ENCODE data around the gene KIAA1549. TPM values are rescaled to one million over a fixed set of nuclear protein-coding genes. Genes with fewer than 3 reads are reported as not detected.

The KIAA1549 gene
- total and polyA plus RNA-seq, 2 donors (not counting 1 experiment from before 2014, with no cell fraction given), result under 0.01 to 0.52 TPM

GRCh38 chr7:138854115-138854645 lies 127.0 kb downstream of the KIAA1549 start:
- Histone ChIP-seq H2AFZ (ENCODE audit: insufficient read depth, low read depth, low read length, poor library complexity, severe bottlenecking) (no peak overlapping the region), H4K20me1 (ENCODE audit: control insufficient read depth, insufficient read depth, low read length, poor library complexity, severe bottlenecking) (no peaks in the 10 kb centered on the region), H3K27ac (ENCODE audit: low read length in 2 of 2) (no peak overlapping the region), H3K9ac (ENCODE audit: low read length) (no peak overlapping the region), H3K36me3 (replicated peaks in 1 of 2; ENCODE audit: control extremely low read depth in 1 of 2, control insufficient read depth in 1 of 2, extremely low read depth in 1 of 2, insufficient read depth in 2 of 2, low read length in 1 of 2) (no peaks in the 10 kb centered on the region), H3K27me3 (replicated peaks in 1 of 4; ENCODE audit: control extremely low read depth in 1 of 4, control insufficient read depth in 3 of 4, insufficient read depth in 4 of 4, low read length in 3 of 4) (no peaks in the 10 kb centered on the region), H3K79me2 (ENCODE audit: control insufficient read depth, insufficient read depth, low read length) (no peaks in the 10 kb centered on the region), H3K4me3 (ENCODE audit: control extremely low read depth in 1 of 5, extremely low read depth in 1 of 5, insufficient read depth in 1 of 5, low read depth in 2 of 5, low read length in 4 of 5) (no peak overlapping the region), H3K4me2 (replicated peaks; ENCODE audit: low read depth, low read length, poor library complexity, severe bottlenecking) (no peak overlapping the region), H3K9me3 (ENCODE audit: control extremely low read depth in 1 of 3, control insufficient read depth in 2 of 3, insufficient read depth in 1 of 3, low read length in 2 of 3) (peaks cover 0 to 8% (median 3%) of the 10 kb centered on the region in 3 donors), H3K4me1 (ENCODE audit: control insufficient read depth in 2 of 2, insufficient read depth in 2 of 2, low read length in 2 of 2) (no peaks in the 10 kb centered on the region)
- POLR2A ChIA-PET, result no interaction called here
- 82% methylated on average over 2 of the region's 5 CpGs for WGBS (ENCODE audit: insufficient coverage)
- Mint-ChIP-seq H3K27ac (no peak overlapping the region), H3K4me1 (no peaks in the 10 kb centered on the region), H3K27me3 (no peaks in the 10 kb centered on the region), H3K9me3 (ENCODE audit: insufficient read depth) (peaks cover 10% of the 10 kb centered on the region), H3K4me3 (no peak overlapping the region)
- intact Hi-C loops (cut with micrococcal nuclease), result no loop called here
- DNase-seq (no peak), ATAC-seq (ENCODE audit: low read depth) (no peak)
- CTCF ChIA-PET, result no interaction called here
- no peak for TF ChIP-seq CTCF (IDR thresholded peaks at IDR 0.05)
- TF ChIP-seq EZH2 (IDR thresholded peaks at IDR 0.05; ENCODE audit: borderline replicate concordance, insufficient read depth, low read depth, low read length, poor library complexity, severe bottlenecking), result no peak

GRCh38 chr7:138853448-138853847 lies 127.7 kb downstream of the KIAA1549 start:
- POLR2A ChIA-PET, result no interaction called here
- H3K9me3 ChIP-seq (ENCODE audit: control extremely low read depth in 1 of 3, control insufficient read depth in 2 of 3, insufficient read depth in 1 of 3, low read length in 2 of 3), result peaks cover 0 to 5% (median 3%) of the 10 kb centered on the region in 3 donors
- no peak overlapping the region for H3K4me2 ChIP-seq (replicated peaks; ENCODE audit: low read depth, low read length, poor library complexity, severe bottlenecking)
- no peak overlapping the region for H3K27ac Mint-ChIP-seq
- peaks cover 9% of the 10 kb centered on the region for H3K9me3 Mint-ChIP-seq (ENCODE audit: insufficient read depth)
- H3K27ac ChIP-seq (ENCODE audit: low read length in 2 of 2), result no peak overlapping the region
- intact Hi-C loops (cut with micrococcal nuclease), result no loop called here
- DNase-seq (no peak), ATAC-seq (ENCODE audit: low read depth) (no peak)
- no peak overlapping the region for H3K4me3 Mint-ChIP-seq
- H3K4me1 Mint-ChIP-seq, result no peaks in the 10 kb centered on the region
- H3K27me3 ChIP-seq (replicated peaks in 1 of 4; ENCODE audit: control extremely low read depth in 1 of 4, control insufficient read depth in 3 of 4, insufficient read depth in 4 of 4, low read length in 3 of 4), result no peaks in the 10 kb centered on the region
- no peak overlapping the region for H3K9ac ChIP-seq (ENCODE audit: low read length)
- H3K36me3 ChIP-seq (replicated peaks in 1 of 2; ENCODE audit: control extremely low read depth in 1 of 2, control insufficient read depth in 1 of 2, extremely low read depth in 1 of 2, insufficient read depth in 2 of 2, low read length in 1 of 2), result no peaks in the 10 kb centered on the region
- no peak overlapping the region for H2AFZ ChIP-seq (ENCODE audit: insufficient read depth, low read depth, low read length, poor library complexity, severe bottlenecking)
- H4K20me1 ChIP-seq (ENCODE audit: control insufficient read depth, insufficient read depth, low read length, poor library complexity, severe bottlenecking), result no peaks in the 10 kb centered on the region
- no peaks in the 10 kb centered on the region for H3K27me3 Mint-ChIP-seq
- WGBS (ENCODE audit: insufficient coverage), result no CpG with 5 or more reads among the region's 3 CpGs
- no peak for TF ChIP-seq EZH2 (IDR thresholded peaks at IDR 0.05; ENCODE audit: borderline replicate concordance, insufficient read depth, low read depth, low read length, poor library complexity, severe bottlenecking)
- CTCF ChIA-PET, result no interaction called here
- no peaks in the 10 kb centered on the region for H3K79me2 ChIP-seq (ENCODE audit: control insufficient read depth, insufficient read depth, low read length)
- no peaks in the 10 kb centered on the region for H3K4me1 ChIP-seq (ENCODE audit: control insufficient read depth in 2 of 2, insufficient read depth in 2 of 2, low read length in 2 of 2)
- no peak overlapping the region for H3K4me3 ChIP-seq (ENCODE audit: control extremely low read depth in 1 of 5, extremely low read depth in 1 of 5, insufficient read depth in 1 of 5, low read depth in 2 of 5, low read length in 4 of 5)

Data from B cell (primary cell).